OCI-LY7 (cell line): ENCODE data around the gene SCUBE2. TPM values are rescaled to one million over a fixed set of nuclear protein-coding genes. Genes with fewer than 3 reads are reported as not detected.

Experiments
- BruUV-seq: library from RNA; stranded (reverse); fragments of 400-500 nt; replicated peaks from 2 replicates; lab custom pipeline; 2021; lab: Mats Ljungman, UMichigan
- CTCF ChIA-PET: fragments of 300-600 bp; sonication (Branson Sonifier 250); formaldehyde crosslinking; loops from one replicate; lab custom pipeline; 2022; ENCODE audit warnings: antibody characterized with exemption; ENCODE audit not compliant: unreplicated experiment; lab: Charles Lee
- POLR2A ChIA-PET: fragments of 300-600 bp; sonication (Branson Sonifier 250); formaldehyde crosslinking; loops from one replicate; lab custom pipeline; 2022; ENCODE audit warnings: antibody characterized with exemption; lab: Charles Lee
- DNase-seq: peaks from one replicate; pipeline ENCODE4 v3.0.0-alpha.2; 2015; ENCODE audit warnings: low spot score
- H2AFZ ChIP-seq: fragments of 200-600 bp; sonication (generic), shearing (Covaris generic); 2 replicates; pipeline ENCODE4 v1.6.1; 2014; ENCODE audit warnings: mild to moderate bottlenecking, antibody characterized with exemption, low read length, moderate library complexity
- H3K27ac ChIP-seq: fragments of 200-600 bp; sonication (generic); 2 replicates; pipeline ENCODE4 v1.5.1; 2014; ENCODE audit warnings: mixed run types, low read depth, mild to moderate bottlenecking, moderate library complexity, low read length, inconsistent platforms; ENCODE audit not compliant: poor library complexity, severe bottlenecking
- H3K36me3 ChIP-seq: fragments of 200-600 bp; sonication (generic); 2 replicates; pipeline ENCODE4 v1.6.1; 2014; ENCODE audit warnings: mild to moderate bottlenecking, antibody characterized with exemption, low read length, moderate library complexity, mixed read lengths; ENCODE audit not compliant: insufficient read depth
- H3K4me1 ChIP-seq: fragments of 200-600 bp; sonication (generic); 2 replicates; pipeline ENCODE4 v1.5.1; 2014; ENCODE audit warnings: mild to moderate bottlenecking, low read length; ENCODE audit not compliant: insufficient read depth, poor library complexity, severe bottlenecking
- H3K4me2 ChIP-seq: fragments of 200-600 bp; sonication (generic); 2 replicates; pipeline ENCODE4 v1.6.1; 2014; ENCODE audit warnings: mild to moderate bottlenecking, low read length
- H3K4me3 ChIP-seq: fragments of 200-600 bp; sonication (generic); 2 replicates; pipeline ENCODE4 v1.5.1; 2014; ENCODE audit warnings: mild to moderate bottlenecking, low read depth, low read length; ENCODE audit not compliant: poor library complexity, severe bottlenecking
- H3K79me2 ChIP-seq: fragments of 200-600 bp; sonication (generic); 2 replicates; pipeline ENCODE4 v1.6.1; 2016; ENCODE audit warnings: low read depth, mild to moderate bottlenecking, low read length, moderate library complexity, mixed read lengths; ENCODE audit not compliant: insufficient read depth
- H3K9me2 ChIP-seq: fragments of 200-600 bp; sonication (generic); 2 replicates; pipeline ENCODE4 v1.6.1; 2016; ENCODE audit warnings: mild to moderate bottlenecking, low read length, mixed read lengths; ENCODE audit not compliant: insufficient read depth
- H3K9me3 ChIP-seq: fragments of 200-600 bp; sonication (generic); 2 replicates; pipeline ENCODE4 v1.6.1; 2014; ENCODE audit warnings: mild to moderate bottlenecking, mixed run types, low read length, mixed read lengths
- H4K20me1 ChIP-seq: fragments of 200-600 bp; sonication (generic); 2 replicates; pipeline ENCODE4 v1.6.1; 2014; ENCODE audit warnings: mild to moderate bottlenecking, antibody characterized with exemption, low read length, moderate library complexity, mixed read lengths; ENCODE audit not compliant: insufficient read depth
- CTCF ChIP-seq: fragments of 200-600 bp; sonication (generic); conservative IDR thresholded peaks from 2 replicates; pipeline ENCODE4 v1.5.1; 2014; ENCODE audit warnings: mild to moderate bottlenecking, antibody characterized with exemption, low read length, moderate library complexity, mixed read lengths
- EZH2phosphoT487 ChIP-seq: fragments of 200-600 bp; sonication (generic); IDR thresholded peaks from 2 replicates; pipeline ENCODE4 v1.6.1; 2018; ENCODE audit warnings: low read depth, borderline replicate concordance, mild to moderate bottlenecking, mixed run types, antibody characterized with exemption, low read length, moderate library complexity, mixed read lengths
- intact Hi-C: fragments of 100-400 bp; cut with micrococcal nuclease; formaldehyde crosslinking; loops from one replicate; pipeline ENCODE4 v1.10.0; 2022; ENCODE audit not compliant: unreplicated experiment
- total RNA-seq, 2 experiments: library from RNA; depleted of rRNA in 1 of 2; stranded (reverse); fragments of >200 nt in 1 of 2; shearing (Covaris generic) in 1 of 2; gene quantifications; 2 replicates each; pipeline ENCODE4 v1.2.3, GENCODE V29; 2014 to 2022

Gene SCUBE2
- total RNA-seq, 2 experiments from 2014 or later = not detected

DNA sequence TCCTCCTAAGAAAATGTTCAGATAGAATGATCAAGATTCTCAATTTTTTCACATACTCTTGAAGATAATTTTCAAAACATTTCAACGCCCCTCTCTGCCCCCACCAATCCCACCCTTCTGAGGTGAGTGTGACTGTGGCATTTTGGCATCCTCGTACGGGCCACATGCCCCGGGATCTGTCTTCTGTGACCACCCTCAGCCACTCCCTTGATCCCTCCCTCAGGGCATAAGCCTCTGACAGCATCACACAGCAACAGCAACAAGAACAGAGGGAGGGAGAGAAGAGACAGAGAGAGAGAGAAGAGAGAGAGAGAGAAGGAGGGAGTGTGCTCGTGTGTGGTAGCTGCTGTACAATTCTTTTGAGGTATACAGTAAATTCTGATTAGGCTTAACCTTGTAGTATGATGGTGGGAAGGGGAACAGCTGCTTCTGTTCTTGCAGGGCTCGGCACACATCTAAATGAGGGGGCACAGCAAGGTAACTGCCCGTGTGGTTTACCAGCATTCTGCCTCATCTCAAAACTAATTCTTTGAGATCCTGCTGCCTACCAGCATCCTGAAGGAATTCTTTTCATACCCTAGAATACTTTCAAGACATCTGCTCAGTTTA lies 21.4 kb downstream of the SCUBE2 start:
- Histone ChIP-seq H3K79me2 (no peaks in the 10 kb centered on the region), H3K36me3 (no peaks in the 10 kb centered on the region), H3K4me2 (no peak overlapping the region), H4K20me1 (no peaks in the 10 kb centered on the region), H3K9me2 (no peaks in the 10 kb centered on the region), H3K27ac (no peak overlapping the region), H3K4me3 (no peak overlapping the region), H3K4me1 (no peaks in the 10 kb centered on the region), H2AFZ (no peak overlapping the region), H3K9me3 (no peaks in the 10 kb centered on the region)
- DNase-seq = no peak
- TF ChIP-seq CTCF (no peak), EZH2phosphoT487 (no peak)
- ChIA-PET POLR2A (no interaction called here), CTCF (no interaction called here)
- intact Hi-C loops = no loop called here
- BruUV-seq = no TSS peak

DNA sequence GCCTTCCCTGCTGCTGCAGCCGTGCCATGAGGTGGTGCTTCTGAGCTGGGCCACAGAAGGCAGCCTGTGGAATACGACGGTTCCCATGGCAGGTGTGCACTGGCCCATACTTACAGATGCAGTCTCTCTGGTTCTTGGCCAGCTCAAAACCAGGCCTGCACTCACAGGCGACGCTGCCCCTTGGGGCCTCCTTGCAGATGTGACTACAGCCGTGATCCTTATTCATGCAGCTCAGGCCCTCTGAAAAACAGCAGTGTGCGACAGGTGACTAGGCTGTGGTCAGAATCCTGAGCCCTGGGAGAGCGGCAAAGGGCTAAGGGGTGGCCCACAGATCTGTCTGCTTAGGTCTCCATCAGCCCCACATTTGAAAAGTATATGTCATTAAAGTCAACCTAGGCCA lies 22.1 kb downstream of the SCUBE2 start:
- no TSS peak for BruUV-seq
- POLR2A ChIA-PET = interaction anchor here (0.8 kb wide), 1 partner anchor 36 kb away, joined by 4 read pairs; no protein-coding TSS in a partner anchor
- intact Hi-C loops = no loop called here

GRCh38 chr11:9066433-9066925 lies 24.9 kb downstream of the SCUBE2 start:
- Histone ChIP-seq H3K4me1 (no peaks in the 10 kb centered on the region), H3K9me2 (no peaks in the 10 kb centered on the region), H3K4me3 (no peak overlapping the region), H3K9me3 (no peaks in the 10 kb centered on the region), H3K27ac (no peak overlapping the region), H3K4me2 (no peak overlapping the region), H4K20me1 (no peaks in the 10 kb centered on the region), H2AFZ (no peak overlapping the region), H3K79me2 (no peaks in the 10 kb centered on the region), H3K36me3 (no peaks in the 10 kb centered on the region)
- intact Hi-C loops = no loop called here
- ChIA-PET POLR2A (no interaction called here), CTCF (no interaction called here)
- no TSS peak for BruUV-seq
- DNase-seq = no peak
- TF ChIP-seq CTCF (no peak), EZH2phosphoT487 (no peak)

More for the DNA sequence above, 22.1 kb downstream of the SCUBE2 start:
- H3K4me1 ChIP-seq = no peaks in the 10 kb centered on the region
- no peak for DNase-seq
- no peak overlapping the region for H2AFZ ChIP-seq
- CTCF ChIA-PET = no interaction called here
- H4K20me1 ChIP-seq = no peaks in the 10 kb centered on the region
- H3K4me2 ChIP-seq = no peak overlapping the region
- H3K27ac ChIP-seq = no peak overlapping the region
- no peak overlapping the region for H3K4me3 ChIP-seq
- H3K9me2 ChIP-seq = no peaks in the 10 kb centered on the region
- H3K36me3 ChIP-seq = no peaks in the 10 kb centered on the region
- no peak for TF ChIP-seq EZH2phosphoT487
- no peaks in the 10 kb centered on the region for H3K9me3 ChIP-seq
- no peaks in the 10 kb centered on the region for H3K79me2 ChIP-seq
